Dermis blood vessel endothelial cell (primary cell): ENCODE data around the gene TLL2. TPM values are rescaled to one million over a fixed set of nuclear protein-coding genes. Genes with fewer than 3 reads are reported as not detected.
A peak's percentile ranks its signal among the peaks of the same experiment; 100 is the strongest.

ENCODE experiments used
- DNase-seq: peaks from one replicate; pipeline ENCODE4 v3.0.0; 2010
- total RNA-seq: library from RNA; depleted of rRNA; stranded (reverse); fragments of >200 nt; gene quantifications from 2 replicates; pipeline ENCODE4 v1.2.3, GENCODE V29; 2014

Gene TLL2
- total RNA-seq, 1 donor from 2014 or later, result 0.17 TPM

DNA sequence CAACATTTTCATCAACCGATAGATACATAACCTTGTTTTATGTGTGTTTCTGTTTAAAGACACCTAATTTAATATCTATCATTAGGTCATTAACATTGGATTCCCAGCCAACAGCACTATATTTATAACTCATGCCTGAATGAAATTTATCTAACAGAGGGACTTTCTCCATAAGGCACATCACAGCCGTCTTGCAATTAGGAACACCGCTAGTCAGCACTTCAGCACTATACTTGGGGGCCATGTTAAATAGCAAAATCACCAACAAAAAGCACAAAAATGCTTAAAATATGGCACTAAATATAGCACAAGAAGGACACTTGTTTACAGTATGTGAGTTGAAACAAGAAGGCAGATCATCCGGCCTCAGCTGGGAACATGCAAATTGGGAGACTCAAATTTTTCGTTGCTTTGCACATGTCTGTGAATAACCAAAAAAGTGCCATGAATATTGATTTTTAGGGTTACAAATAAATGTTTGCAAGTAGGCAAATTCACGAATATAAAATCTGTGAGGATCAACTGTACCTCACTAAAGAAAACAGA lies 51.0 kb downstream of the TLL2 start:
- DNase-seq, result no peak

DNA sequence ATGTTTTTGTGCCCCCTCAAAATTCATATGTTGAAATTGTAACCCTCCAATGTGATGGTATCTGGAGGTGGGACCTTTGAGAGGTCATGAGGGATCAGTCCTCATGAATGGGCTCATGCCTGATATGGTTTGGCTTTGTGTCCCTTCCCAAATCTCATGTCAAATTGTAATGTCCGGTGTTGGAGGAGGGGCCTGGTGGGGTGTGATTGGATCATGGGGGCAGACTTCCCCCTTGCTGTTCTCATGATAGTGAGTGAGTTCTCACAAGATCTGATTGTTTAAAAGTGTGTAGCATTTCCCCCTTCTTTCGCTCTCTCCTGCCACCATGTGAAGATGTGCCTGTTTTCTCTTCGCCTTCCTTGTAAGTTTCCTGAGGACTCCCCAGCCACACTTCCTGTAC lies 53.4 kb downstream of the TLL2 start:
- no peak for DNase-seq

DNA sequence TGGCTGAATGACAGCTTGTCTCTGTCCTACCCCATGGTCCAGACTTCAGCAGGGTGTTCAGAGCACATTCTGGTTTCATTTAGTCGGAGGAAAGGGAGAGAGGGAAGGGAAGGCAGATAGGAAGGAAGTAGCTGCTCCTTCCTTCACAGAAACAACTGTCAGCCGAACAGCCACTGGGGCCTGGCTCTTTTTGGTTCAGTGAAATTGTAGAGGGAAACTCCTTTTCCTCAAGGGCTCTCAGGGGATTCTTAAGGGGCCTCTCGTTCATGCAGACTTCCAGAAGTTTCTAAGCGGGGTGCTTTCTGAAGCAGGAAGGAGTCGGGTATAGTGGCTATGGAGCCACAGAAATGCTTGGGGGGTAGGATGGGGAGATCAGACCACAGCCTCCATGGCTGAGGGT lies 56.4 kb downstream of the TLL2 start:
- no peak for DNase-seq

DNA sequence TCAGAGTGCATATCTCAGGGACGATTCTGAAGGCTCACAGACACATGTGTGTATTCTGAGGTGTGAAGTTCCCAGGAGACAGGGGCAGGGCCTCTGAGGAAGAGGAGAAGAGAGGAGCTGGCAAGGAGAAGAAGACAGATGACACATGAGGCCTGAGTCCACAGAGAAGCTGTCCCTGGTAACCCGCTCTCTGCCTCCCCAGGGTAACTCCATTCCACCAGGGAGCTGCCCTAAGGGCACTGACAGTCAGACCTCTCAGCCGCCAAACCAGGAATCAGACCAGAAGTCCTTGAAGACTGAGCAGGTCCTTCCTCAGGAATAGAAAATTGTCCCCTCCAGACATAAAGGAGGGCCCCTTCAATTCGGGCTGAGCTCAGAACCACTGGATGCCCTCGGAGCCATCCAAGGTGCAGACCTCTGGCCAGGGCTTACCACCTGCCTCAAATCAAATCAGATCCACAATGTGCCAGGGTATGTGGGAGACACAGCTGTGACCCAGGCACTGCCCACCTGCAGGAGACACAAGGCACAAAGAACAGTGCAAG lies 57.4 kb downstream of the TLL2 start:
- DNase-seq, result no peak

- no peak for DNase-seq
These were observed 59.7 kb downstream of the TLL2 start for GRCh38 chr10:96453856-96454583.

GRCh38 chr10:96452494-96453153 lies 61.1 kb downstream of the TLL2 start:
- no peak for DNase-seq

GRCh38 chr10:96450529-96451207 lies 63.1 kb downstream of the TLL2 start:
- no peak for DNase-seq

DNA sequence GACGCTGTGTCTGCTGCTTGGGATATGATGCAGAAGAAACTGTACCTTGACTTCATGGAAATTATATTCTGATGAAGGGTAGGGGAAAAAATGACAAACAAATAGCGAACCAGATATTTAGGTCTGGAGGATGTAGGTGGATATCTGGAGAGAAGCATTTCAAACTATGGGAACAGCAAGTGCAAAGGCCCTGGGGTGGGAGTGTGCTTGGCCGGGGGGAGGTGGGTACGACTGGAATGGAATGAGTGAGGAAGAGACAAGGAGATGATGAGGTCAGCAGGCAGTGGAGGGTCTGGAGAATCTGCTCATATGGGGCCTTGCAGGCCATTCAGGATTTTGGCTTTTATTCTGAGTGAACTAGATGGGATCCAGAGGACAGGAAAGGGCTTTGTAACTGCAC lies 65.2 kb downstream of the TLL2 start:
- no peak for DNase-seq

GRCh38 chr10:96448021-96448457 lies 65.7 kb downstream of the TLL2 start:
- peak; percentile 42 for DNase-seq

DNA sequence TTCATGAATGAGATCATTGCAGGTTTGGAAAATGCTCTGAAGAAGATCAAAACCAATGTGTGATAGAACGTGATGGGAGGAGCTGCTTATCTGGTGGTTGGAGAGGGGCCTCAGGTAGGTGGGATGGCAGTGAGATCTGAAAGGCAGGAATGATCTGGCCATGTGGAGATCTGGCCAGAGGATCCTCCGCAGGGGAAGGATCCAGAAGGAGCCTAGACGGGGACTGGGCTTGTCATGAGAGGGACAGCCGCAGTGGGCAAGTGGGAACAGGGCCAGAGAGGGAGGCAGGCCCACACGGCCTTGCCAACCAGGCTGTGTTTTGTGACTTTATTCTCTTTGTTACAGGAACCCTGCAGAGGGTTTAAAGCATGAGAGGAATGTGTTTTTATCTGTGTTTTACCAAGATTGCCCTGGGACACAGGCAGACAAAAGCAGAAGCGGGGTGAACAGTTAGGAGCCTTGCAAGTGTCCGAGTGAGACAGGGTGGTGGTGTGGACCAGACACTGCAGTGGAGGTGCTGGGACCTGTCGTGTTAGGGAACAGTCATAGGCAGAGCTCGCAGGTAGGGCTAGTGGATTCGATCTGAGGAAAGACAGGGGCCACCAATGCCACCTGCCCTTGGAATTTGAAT lies 66.6 kb downstream of the TLL2 start:
- DNase-seq, result no peak

GRCh38 chr10:96441987-96442643 lies 71.6 kb downstream of the TLL2 start:
- DNase-seq, result no peak

GRCh38 chr10:96441322-96441885 lies 72.3 kb downstream of the TLL2 start:
- DNase-seq, result no peak

DNA sequence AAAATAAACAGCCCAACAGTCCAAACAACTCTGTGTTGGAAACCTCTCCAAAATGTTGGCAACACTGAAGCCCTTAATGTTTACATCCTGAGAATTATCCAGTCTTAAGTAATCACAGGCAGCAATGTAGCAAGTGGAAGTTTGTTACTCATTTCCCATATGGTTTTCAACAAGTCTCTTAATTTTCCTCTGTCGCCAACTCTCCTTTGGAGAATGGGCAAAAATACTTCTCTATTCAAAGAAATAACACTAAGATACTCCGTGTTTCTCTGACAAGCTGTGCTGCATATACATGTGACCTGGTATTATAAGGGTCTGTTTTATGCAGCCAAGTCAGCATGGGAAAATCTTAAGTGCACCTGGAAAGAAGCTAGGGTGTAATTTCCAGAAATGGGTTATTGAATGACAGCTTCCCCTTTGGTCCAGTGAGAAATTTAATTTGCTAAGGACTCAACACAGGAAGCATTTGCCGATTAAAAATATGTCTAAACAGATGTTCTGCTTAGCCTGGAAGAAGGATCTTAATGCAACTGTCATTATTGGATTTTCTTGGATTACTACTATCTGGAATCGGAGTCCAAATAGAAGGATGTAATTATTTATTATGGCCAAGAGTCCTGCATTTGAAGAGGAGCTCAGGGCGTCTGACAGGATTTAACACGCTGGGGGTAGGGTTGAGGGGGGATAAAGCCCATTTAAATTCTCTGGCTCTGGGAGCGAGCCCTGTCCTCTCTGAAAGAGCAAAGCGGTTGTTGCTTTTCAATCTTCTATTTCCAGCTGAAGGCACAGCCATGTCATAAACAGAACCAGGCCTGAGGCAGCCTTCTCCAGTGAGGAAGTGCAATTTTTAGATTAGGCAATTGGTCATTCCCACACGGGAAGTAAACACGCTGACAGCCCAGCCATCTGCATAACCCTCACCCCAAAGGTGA lies 73.1 kb downstream of the TLL2 start:
- DNase-seq, result no peak

- no peak for DNase-seq
These were observed 74.0 kb downstream of the TLL2 start for GRCh38 chr10:96439725-96440124.

GRCh38 chr10:96436035-96436434 lies 77.7 kb downstream of the TLL2 start:
- no peak for DNase-seq

GRCh38 chr10:96431211-96431970 lies 82.3 kb downstream of the TLL2 start:
- DNase-seq, result no peak

- DNase-seq, result no peak
These were observed 86.4 kb downstream of the TLL2 start for GRCh38 chr10:96427291-96427690.

DNA sequence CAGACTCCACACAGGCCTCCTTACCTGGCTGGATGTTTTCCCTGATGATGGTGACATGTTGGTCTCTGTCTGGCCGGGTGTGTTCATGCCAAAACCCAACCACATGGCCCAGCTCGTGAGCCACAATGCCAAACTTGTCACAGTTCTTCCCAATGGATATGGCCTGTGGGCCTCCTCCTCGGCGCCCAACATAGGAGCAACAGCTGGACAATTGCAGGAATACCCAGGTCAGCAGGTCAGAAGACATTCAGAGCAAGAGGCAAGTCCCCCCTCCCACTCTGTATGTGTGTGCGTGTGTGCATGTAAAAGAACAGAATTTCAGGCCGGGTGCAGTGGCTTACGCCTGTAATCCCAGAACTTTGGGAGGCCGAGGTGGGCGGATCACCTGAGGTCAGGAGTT lies 91.2 kb downstream of the TLL2 start:
- DNase-seq, result no peak

- DNase-seq, result no peak
These were observed 91.7 kb downstream of the TLL2 start for GRCh38 chr10:96421995-96422394.
